Measurements from ENCODE around the gene PAX8.
"Not testable (repeated sequence)": the region's sequence is repeated elsewhere in the genome, so short reads cannot be mapped to it uniquely, and the experiment has no call there.

Gene PAX8

GRCh38 chr2:113288117-113288673 lies 9.5 kb upstream of the PAX8 start:
- DNase-seq = not testable (repeated sequence)

- DNase-seq = no peak
These were observed 7.1 kb upstream of the PAX8 start for GRCh38 chr2:113285816-113286215.

GRCh38 chr2:113284999-113285398 lies 6.3 kb upstream of the PAX8 start:
- not testable (repeated sequence) for DNase-seq

- DNase-seq = no peak
These were observed 5.8 kb upstream of the PAX8 start for GRCh38 chr2:113284476-113284875.

GRCh38 chr2:113283704-113284284 lies 5.1 kb upstream of the PAX8 start:
- DNase-seq = no peak

GRCh38 chr2:113282747-113283533 lies 4.2 kb upstream of the PAX8 start:
- DNase-seq = peak; percentile 3

GRCh38 chr2:113281910-113282746 lies 3.4 kb upstream of the PAX8 start:
- no peak for DNase-seq

GRCh38 chr2:113278073-113278741 lies 514 bp downstream of the PAX8 start:
- DNase-seq = no peak

- DNase-seq = no peak
These were observed 1.1 kb downstream of the PAX8 start for GRCh38 chr2:113277474-113278072.

GRCh38 chr2:113276761-113277425 lies 1.8 kb downstream of the PAX8 start:
- no peak for DNase-seq

GRCh38 chr2:113276216-113276760 lies 2.4 kb downstream of the PAX8 start:
- no peak for DNase-seq

GRCh38 chr2:113275556-113276215 lies 3.0 kb downstream of the PAX8 start:
- no peak for DNase-seq

- DNase-seq = no peak
These were observed 4.3 kb downstream of the PAX8 start for GRCh38 chr2:113274432-113274831.

GRCh38 chr2:113273981-113274380 lies 4.7 kb downstream of the PAX8 start:
- no peak for DNase-seq

GRCh38 chr2:113273027-113273551 lies 5.6 kb downstream of the PAX8 start:
- DNase-seq = no peak

- DNase-seq = no peak
These were observed 6.2 kb downstream of the PAX8 start for GRCh38 chr2:113272477-113272876.

GRCh38 chr2:113268621-113269360 lies 9.9 kb downstream of the PAX8 start:
- no peak for DNase-seq

- no peak for DNase-seq
These were observed 12.3 kb downstream of the PAX8 start for GRCh38 chr2:113266431-113266830.

GRCh38 chr2:113264713-113265403 lies 13.9 kb downstream of the PAX8 start:
- no peak for DNase-seq

Data from NCI-H1105 (cell line).